H9 (cell line): Measurements from ENCODE around the gene RIPK4. TPM values are rescaled to one million over a fixed set of nuclear protein-coding genes. Genes with fewer than 3 reads are reported as not detected.

Experiments
- DNase-seq: peaks from one replicate; pipeline ENCODE4 v3.0.0-alpha.2; 2017
- H2AFZ ChIP-seq: one replicate; pipeline ENCODE4 v1.6.1; 2013; ENCODE audit warnings: mild to moderate bottlenecking, low read length, control low read depth, moderate library complexity
- H2AK5ac ChIP-seq: 2 replicates; pipeline ENCODE4 v1.6.1; 2013; ENCODE audit warnings: low read length, control low read depth, mixed read lengths; ENCODE audit not compliant: insufficient read length
- H2BK120ac ChIP-seq: one replicate; pipeline ENCODE4 v1.6.1; 2013; ENCODE audit warnings: low read depth, mild to moderate bottlenecking, low read length, control low read depth, inconsistent platforms; ENCODE audit not compliant: poor library complexity, severe bottlenecking
- H2BK12ac ChIP-seq: 2 replicates; pipeline ENCODE4 v1.6.1; 2013; ENCODE audit warnings: low read length, control low read depth, mixed read lengths, low read depth; ENCODE audit not compliant: insufficient read length
- H2BK15ac ChIP-seq: 2 replicates; pipeline ENCODE4 v1.6.1; 2013; ENCODE audit warnings: low read depth, low read length, control low read depth
- H2BK20ac ChIP-seq: one replicate; pipeline ENCODE4 v1.6.1; 2013; ENCODE audit warnings: low read depth, mild to moderate bottlenecking, low read length, control low read depth, inconsistent platforms; ENCODE audit not compliant: poor library complexity, severe bottlenecking
- H2BK5ac ChIP-seq: 2 replicates; pipeline ENCODE4 v1.6.1; 2013; ENCODE audit warnings: low read length, control low read depth, mixed read lengths; ENCODE audit not compliant: insufficient read length
- H3K14ac ChIP-seq: 2 replicates; pipeline ENCODE4 v1.6.1; 2013; ENCODE audit warnings: low read length, control low read depth; ENCODE audit not compliant: insufficient read depth
- H3K18ac ChIP-seq: 2 replicates; pipeline ENCODE4 v1.6.1; 2013; ENCODE audit warnings: low read depth, mild to moderate bottlenecking, mixed read lengths, low read length, control low read depth; ENCODE audit not compliant: insufficient read length
- H3K23ac ChIP-seq: 2 replicates; pipeline ENCODE4 v1.6.1; 2013; ENCODE audit warnings: low read length, control low read depth, mixed read lengths, low read depth; ENCODE audit not compliant: insufficient read length
- H3K23me2 ChIP-seq: 2 replicates; pipeline ENCODE4 v1.6.1; 2013; ENCODE audit warnings: low read depth, mild to moderate bottlenecking, mixed read lengths, low read length, control low read depth; ENCODE audit not compliant: insufficient read length, poor library complexity, severe bottlenecking
- H3K27ac ChIP-seq: 2 replicates; pipeline ENCODE4 v1.5.1; 2013; ENCODE audit warnings: low read length, control low read depth, mixed read lengths, low read depth; ENCODE audit not compliant: insufficient read length
- H3K27me3 ChIP-seq: 2 replicates; pipeline ENCODE4 v1.6.1; 2013; ENCODE audit warnings: low read length, control low read depth, inconsistent platforms; ENCODE audit not compliant: insufficient read depth
- H3K4ac ChIP-seq: 2 replicates; pipeline ENCODE4 v1.6.1; 2013; ENCODE audit warnings: low read depth, mild to moderate bottlenecking, control low read depth, inconsistent platforms, low read length, moderate library complexity
- H3K4me1 ChIP-seq: 2 replicates; pipeline ENCODE4 v1.6.1; 2013; ENCODE audit warnings: low read length, control low read depth, inconsistent platforms; ENCODE audit not compliant: insufficient read depth
- H3K4me2 ChIP-seq: 2 replicates; pipeline ENCODE4 v1.6.1; 2013; ENCODE audit warnings: low read length, control low read depth, mixed read lengths; ENCODE audit not compliant: insufficient read length, insufficient read depth
- H3K56ac ChIP-seq: 2 replicates; pipeline ENCODE4 v1.6.1; 2013; ENCODE audit warnings: low read depth, mild to moderate bottlenecking, mixed read lengths, low read length, control low read depth; ENCODE audit not compliant: insufficient read length
- H3K79me1 ChIP-seq: 2 replicates; pipeline ENCODE4 v1.6.1; 2013; ENCODE audit warnings: low read depth, mild to moderate bottlenecking, moderate library complexity, low read length, control low read depth, inconsistent platforms; ENCODE audit not compliant: insufficient read depth, poor library complexity, severe bottlenecking
- H3K79me2 ChIP-seq: 2 replicates; pipeline ENCODE4 v1.6.1; 2013; ENCODE audit warnings: low read length, control low read depth, inconsistent platforms; ENCODE audit not compliant: insufficient read depth
- H3K9ac ChIP-seq: 2 replicates; pipeline ENCODE4 v1.6.1; 2013; ENCODE audit warnings: low read length, control low read depth, mixed read lengths; ENCODE audit not compliant: insufficient read length; ENCODE audit errors: extremely low read depth
- H3K9me3 ChIP-seq: one replicate; pipeline ENCODE4 v1.6.1; 2013; ENCODE audit warnings: low read depth, low read length, inconsistent platforms; ENCODE audit not compliant: control insufficient read depth
- H3T11ph ChIP-seq: one replicate; pipeline ENCODE4 v1.6.1; 2013; ENCODE audit warnings: mild to moderate bottlenecking, low read length, control low read depth, inconsistent platforms
- H4K20me1 ChIP-seq: one replicate; pipeline ENCODE4 v1.6.1; 2013; ENCODE audit not compliant: control insufficient read depth, insufficient read length, insufficient read depth
- H4K5ac ChIP-seq: 2 replicates; pipeline ENCODE4 v1.6.1; 2013; ENCODE audit warnings: low read depth, mild to moderate bottlenecking, mixed read lengths, low read length, control low read depth; ENCODE audit not compliant: insufficient read length
- H4K8ac ChIP-seq: replicated peaks from 2 replicates; pipeline ENCODE4 v1.6.1; 2013; ENCODE audit warnings: low read length, control low read depth, mixed read lengths, low read depth; ENCODE audit not compliant: insufficient read length
- H4K91ac ChIP-seq: 2 replicates; pipeline ENCODE4 v1.6.1; 2013; ENCODE audit warnings: low read depth, mild to moderate bottlenecking, moderate library complexity, mixed read lengths, low read length, control low read depth; ENCODE audit not compliant: insufficient read length
- H3K27ac Mint-ChIP-seq, 3 experiments: 2 replicates in 2 of 3; 3 replicates in 1 of 3; pipeline ENCODE4 v1.8.0; 2020 to 2021; ENCODE audit warnings: mixed read lengths in 3 of 3, mild to moderate bottlenecking in 1 of 3, moderate library complexity in 1 of 3
- H3K27me3 Mint-ChIP-seq: 2 replicates; pipeline ENCODE4 v1.8.0; 2021; ENCODE audit warnings: low read depth, mild to moderate bottlenecking, moderate library complexity, mixed read lengths
- H3K36me3 Mint-ChIP-seq, 3 experiments: 2 replicates in 2 of 3; 3 replicates in 1 of 3; pipeline ENCODE4 v1.8.0; 2020 to 2021; ENCODE audit warnings: low read depth in 3 of 3, mixed read lengths in 3 of 3; ENCODE audit not compliant: insufficient read depth in 1 of 3
- H3K4me1 Mint-ChIP-seq, 2 experiments: 2 replicates each; pipeline ENCODE4 v1.8.0; 2020; ENCODE audit warnings: mixed read lengths in 2 of 2
- H3K4me3 Mint-ChIP-seq, 2 experiments: 2 replicates in 1 of 2; 3 replicates in 1 of 2; pipeline ENCODE4 v1.8.0; 2020 to 2021; ENCODE audit warnings: mild to moderate bottlenecking in 2 of 2, mixed read lengths in 2 of 2, moderate library complexity in 1 of 2
- H3K9me3 Mint-ChIP-seq, 2 experiments: 2 replicates in 1 of 2; 3 replicates in 1 of 2; pipeline ENCODE4 v1.8.0; 2020; ENCODE audit warnings: mild to moderate bottlenecking in 2 of 2, mixed read lengths in 2 of 2, moderate library complexity in 1 of 2
- WGBS: extraction: QIAGEN DNeasy Blood & Tissue Kit; methylation state at CpG from one replicate; pipeline ENCODE4 v1.1.7; 2013; ENCODE audit warnings: missing lambda C conversion rate, low lambda C conversion rate, mixed read lengths; ENCODE audit not compliant: insufficient read length; ENCODE audit errors: extremely low coverage; 5-methylcytosine and 5-hydroxymethylcytosine counted together
- total RNA-seq: library from RNA; stranded (reverse); gene quantifications from 2 replicates; pipeline ENCODE4 v1.2.1, GENCODE V29; 2021
- TF ChIP-seq, protein P1 (sequence below): fragments of 200-600 bp; sonication (generic); conservative IDR thresholded peaks from 3 replicates; pipeline ENCODE4 v1.8.0; 2021; ENCODE audit warnings: antibody characterized with exemption, mild to moderate bottlenecking

Gene RIPK4
- total RNA-seq, 1 experiment from 2014 or later = 2.9 TPM

DNA sequence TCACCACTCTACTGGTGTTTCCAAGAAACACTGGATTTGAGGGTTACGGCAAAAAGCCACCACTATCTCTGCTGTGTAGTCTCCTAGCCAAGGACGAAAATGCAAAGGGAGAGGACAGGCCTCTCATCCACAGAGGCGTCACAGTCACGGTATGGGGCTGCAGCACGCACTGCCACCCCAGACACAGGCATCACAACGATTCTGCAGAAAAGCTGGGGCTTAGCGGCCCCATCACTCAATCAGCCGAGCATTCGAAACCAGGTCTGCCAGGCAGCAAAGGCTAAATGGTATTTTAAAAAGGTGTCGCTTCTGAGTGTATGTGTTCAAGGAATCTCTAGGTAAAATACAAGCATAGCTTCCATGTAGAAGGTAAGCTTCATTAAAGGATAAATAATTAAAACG, 1.4 kb downstream of the RIPK4 start:
- Histone ChIP-seq H2BK15ac (no peak overlapping the region), H3K23ac (no peak overlapping the region), H3K27me3 (peaks cover 69% of the 10 kb centered on the region), H3K79me2 (no peaks in the 10 kb centered on the region), H3T11ph (no peak overlapping the region), H2BK20ac (no peak overlapping the region), H4K20me1 (no peaks in the 10 kb centered on the region), H2AK5ac (no peak overlapping the region), H3K4me1 (peaks cover 6% of the 10 kb centered on the region; the same call in 1 of the 2 replicates), H3K79me1 (no peaks in the 10 kb centered on the region), H4K8ac (no peak overlapping the region), H3K4ac (no peak overlapping the region), H3K4me2 (no peak overlapping the region), H3K27ac (no peak overlapping the region), H2AFZ (no peak overlapping the region), H3K14ac (no peak overlapping the region), H3K9me3 (no peaks in the 10 kb centered on the region), H2BK12ac (no peak overlapping the region), H3K9ac (no peak overlapping the region), H4K5ac (no peak overlapping the region), H3K23me2 (peaks cover 30% of the 10 kb centered on the region), H2BK120ac (no peak overlapping the region), H3K18ac (no peak overlapping the region), H4K91ac (no peak overlapping the region), H3K56ac (no peak overlapping the region), H2BK5ac (no peak overlapping the region)
- no CpG with 5 or more reads among the region's 11 CpGs for WGBS
- TF ChIP-seq, protein P1, sequence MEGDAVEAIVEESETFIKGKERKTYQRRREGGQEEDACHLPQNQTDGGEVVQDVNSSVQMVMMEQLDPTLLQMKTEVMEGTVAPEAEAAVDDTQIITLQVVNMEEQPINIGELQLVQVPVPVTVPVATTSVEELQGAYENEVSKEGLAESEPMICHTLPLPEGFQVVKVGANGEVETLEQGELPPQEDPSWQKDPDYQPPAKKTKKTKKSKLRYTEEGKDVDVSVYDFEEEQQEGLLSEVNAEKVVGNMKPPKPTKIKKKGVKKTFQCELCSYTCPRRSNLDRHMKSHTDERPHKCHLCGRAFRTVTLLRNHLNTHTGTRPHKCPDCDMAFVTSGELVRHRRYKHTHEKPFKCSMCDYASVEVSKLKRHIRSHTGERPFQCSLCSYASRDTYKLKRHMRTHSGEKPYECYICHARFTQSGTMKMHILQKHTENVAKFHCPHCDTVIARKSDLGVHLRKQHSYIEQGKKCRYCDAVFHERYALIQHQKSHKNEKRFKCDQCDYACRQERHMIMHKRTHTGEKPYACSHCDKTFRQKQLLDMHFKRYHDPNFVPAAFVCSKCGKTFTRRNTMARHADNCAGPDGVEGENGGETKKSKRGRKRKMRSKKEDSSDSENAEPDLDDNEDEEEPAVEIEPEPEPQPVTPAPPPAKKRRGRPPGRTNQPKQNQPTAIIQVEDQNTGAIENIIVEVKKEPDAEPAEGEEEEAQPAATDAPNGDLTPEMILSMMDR = no peak
- Mint-ChIP-seq H3K36me3 (no peaks in the 10 kb centered on the region), H3K9me3 (peaks cover 0 to 2% of the 10 kb centered on the region in 2 experiments; a peak in 1 of 5 replicates), H3K27me3 (peaks cover 92% of the 10 kb centered on the region), H3K4me3 (peak overlapping the region; percentile 61 to 82), H3K4me1 (peaks cover 78 to 80% of the 10 kb centered on the region in 2 experiments), H3K27ac (no peak overlapping the region)
- DNase-seq = no peak
